Epidermal melanocyte (primary cell): ENCODE results near the gene NAA30.

ENCODE experiments used
- DNase-seq: peaks from one replicate; pipeline ENCODE4 v3.0.0; 2011; ENCODE audit warnings: low spot score; ENCODE audit not compliant: insufficient read length

NAA30 gene

GRCh38 chr14:57392830-57393229 is 2.4 kb downstream of the NAA30 start:
- no peak for DNase-seq

GRCh38 chr14:57400556-57401494 is 10.4 kb downstream of the NAA30 start:
- DNase-seq, result no peak

- no peak for DNase-seq
Observed at GRCh38 chr14:57401501-57401900, 11.1 kb downstream of the NAA30 start.

- no peak for DNase-seq
Observed at GRCh38 chr14:57402173-57402852, 11.9 kb downstream of the NAA30 start.

- DNase-seq, result no peak
Observed at GRCh38 chr14:57403521-57403864, 13.1 kb downstream of the NAA30 start.

- no peak for DNase-seq
Observed at GRCh38 chr14:57405562-57405961, 15.2 kb downstream of the NAA30 start.

- DNase-seq, result no peak
Observed at GRCh38 chr14:57408037-57408436, 17.7 kb downstream of the NAA30 start.

- DNase-seq, result no peak
Observed at GRCh38 chr14:57408634-57409033, 18.2 kb downstream of the NAA30 start.

GRCh38 chr14:57412341-57412740 is 22.0 kb downstream of the NAA30 start:
- DNase-seq, result no peak

GRCh38 chr14:57413849-57414248 is 23.5 kb downstream of the NAA30 start:
- DNase-seq, result no peak

- DNase-seq, result no peak
Observed at GRCh38 chr14:57417228-57417627, 26.8 kb downstream of the NAA30 start.

- no peak for DNase-seq
Observed at GRCh38 chr14:57418999-57419398, 28.6 kb downstream of the NAA30 start.

- no peak for DNase-seq
Observed at GRCh38 chr14:57420033-57420432, 29.6 kb downstream of the NAA30 start.

- no peak for DNase-seq
Observed at GRCh38 chr14:57420986-57421385, 30.6 kb downstream of the NAA30 start.

- DNase-seq, result no peak
Observed at GRCh38 chr14:57435923-57436322, 45.5 kb downstream of the NAA30 start.

GRCh38 chr14:57461777-57462320 is 71.5 kb downstream of the NAA30 start:
- no peak for DNase-seq

- DNase-seq, result no peak
Observed at GRCh38 chr14:57462551-57462950, 72.2 kb downstream of the NAA30 start.

- no peak for DNase-seq
Observed at GRCh38 chr14:57464008-57464730, 73.8 kb downstream of the NAA30 start.
